ENCODE measurements around the gene ACTA2.

ACTA2 gene

DNA sequence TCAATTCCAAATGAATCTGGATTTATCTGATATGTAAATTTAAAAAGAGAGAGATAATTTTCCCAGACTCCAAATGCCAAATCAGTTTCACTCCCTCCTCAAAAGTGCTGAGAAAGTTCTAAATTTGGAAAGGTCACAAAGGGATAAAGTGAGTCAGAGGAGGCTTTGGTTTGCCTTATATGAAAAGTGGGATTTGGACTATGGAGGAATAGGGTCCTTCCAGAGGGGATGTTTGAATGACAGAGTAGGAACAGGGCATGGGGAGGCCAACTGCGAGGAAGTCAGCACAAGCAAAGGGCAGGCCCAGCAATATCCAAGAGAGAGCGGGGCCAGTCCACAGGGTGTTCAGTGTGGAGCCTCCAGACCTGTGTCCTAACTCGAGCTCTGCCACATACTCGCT is 28.2 kb upstream of the ACTA2 start:
- no peak for DNase-seq (ENCODE audit: low spot score)

DNA sequence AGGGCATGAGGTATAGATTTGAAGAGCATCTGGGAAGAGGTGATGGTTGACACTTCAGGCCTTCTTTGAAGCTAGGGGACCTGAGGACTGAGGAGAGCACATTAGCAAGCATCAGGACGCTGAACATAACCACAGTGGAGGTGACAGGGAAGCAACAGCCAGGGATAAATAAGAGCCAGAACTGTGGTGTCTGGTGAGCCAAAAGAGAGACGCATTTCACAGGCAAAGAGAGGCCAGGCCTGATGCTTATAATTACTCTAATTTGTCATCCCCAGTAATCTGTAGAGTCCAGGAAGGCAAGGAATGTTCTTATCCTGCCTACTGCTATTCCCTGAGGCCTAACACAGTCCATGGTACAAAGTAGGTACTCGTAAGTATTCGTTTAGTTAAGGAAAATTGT is 27.7 kb upstream of the ACTA2 start:
- no peak for DNase-seq (ENCODE audit: low spot score)

DNA sequence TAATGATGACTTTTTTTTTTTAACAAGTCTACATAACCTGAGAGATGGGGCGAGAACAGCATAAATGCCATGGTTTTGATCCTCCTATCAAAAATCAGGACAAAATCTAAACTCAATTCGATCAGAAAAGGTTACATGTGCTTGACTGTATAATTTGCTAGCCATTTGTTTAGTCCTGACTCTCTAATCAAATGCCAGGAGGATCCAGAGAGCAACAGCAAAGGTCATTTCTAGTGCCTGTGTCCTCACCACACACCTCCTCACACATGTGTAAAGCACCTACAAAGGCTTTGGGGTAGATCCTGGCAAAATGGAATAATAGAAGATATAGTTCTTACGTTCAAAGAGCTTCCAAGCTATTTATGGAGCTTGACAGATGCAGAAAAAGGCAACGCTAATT is 27.0 kb upstream of the ACTA2 start:
- DNase-seq (ENCODE audit: low spot score): no peak

DNA sequence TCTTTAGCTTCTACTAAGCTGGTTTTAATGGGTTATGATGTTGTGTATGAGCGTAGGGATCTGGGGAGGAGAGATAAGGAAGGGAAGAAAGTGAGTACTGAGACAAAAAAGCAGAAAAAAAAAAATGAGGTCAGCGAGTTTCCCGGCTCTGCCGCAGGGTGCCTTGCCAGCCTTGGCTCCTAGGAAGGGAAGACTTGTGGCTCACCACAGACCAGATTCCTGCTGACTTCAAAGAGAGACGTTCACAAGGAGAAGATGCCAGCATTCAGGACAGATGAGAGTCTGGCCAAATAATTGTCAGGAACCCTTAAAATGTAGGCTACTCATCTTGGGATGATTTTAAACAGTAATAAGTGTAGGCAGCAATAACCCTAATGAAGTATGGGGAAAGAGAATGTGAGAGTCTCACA is 26.6 kb upstream of the ACTA2 start:
- peak; percentile 94 for DNase-seq (ENCODE audit: low spot score)

DNA sequence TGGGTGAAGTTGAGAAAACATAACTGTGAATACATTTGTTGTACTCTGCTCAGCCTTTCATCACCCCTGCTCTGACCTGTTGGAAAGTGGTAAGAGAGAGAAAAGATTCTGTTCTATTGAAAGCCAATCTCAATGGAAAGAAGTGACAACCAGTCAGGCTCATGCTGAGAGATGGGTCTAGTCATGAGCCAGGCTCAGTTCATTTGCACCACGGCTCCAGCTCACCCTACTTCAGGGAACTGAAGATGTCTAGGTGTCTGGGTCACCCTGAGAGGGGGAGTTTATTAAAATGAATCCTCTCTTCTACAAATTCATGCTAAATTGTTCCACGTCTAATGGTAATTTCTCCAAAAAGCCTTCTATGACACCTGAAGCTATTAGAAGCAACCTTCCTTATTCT is 25.9 kb upstream of the ACTA2 start:
- no peak for DNase-seq (ENCODE audit: low spot score)

DNA sequence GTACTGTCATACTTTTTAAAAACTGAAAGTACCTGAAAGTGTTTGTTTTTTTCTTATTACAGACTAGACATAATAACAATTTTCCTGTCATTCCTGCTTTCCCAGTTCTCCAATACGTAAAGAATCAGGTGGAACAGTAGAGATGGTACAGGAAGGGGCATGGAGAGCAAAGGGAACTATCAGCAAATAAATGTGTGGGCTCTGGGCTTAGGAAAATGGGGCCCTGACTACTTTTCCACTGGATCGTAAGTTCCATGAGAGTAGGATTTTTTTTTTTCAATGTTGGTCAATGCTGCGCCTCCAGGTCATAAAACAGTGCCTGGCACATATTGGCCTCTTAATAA is 22.8 kb upstream of the ACTA2 start:
- DNase-seq (ENCODE audit: low spot score): no peak

- DNase-seq (ENCODE audit: low spot score): no peak
These were observed 22.1 kb upstream of the ACTA2 start for GRCh38 chr10:88974446-88975376.

GRCh38 chr10:88974012-88974411 is 21.4 kb upstream of the ACTA2 start:
- DNase-seq (ENCODE audit: low spot score): peak; percentile 38

- peak; percentile 42 for DNase-seq (ENCODE audit: low spot score)
These were observed 18.9 kb upstream of the ACTA2 start for GRCh38 chr10:88971221-88972061.

GRCh38 chr10:88968391-88968790 is 15.8 kb upstream of the ACTA2 start:
- DNase-seq (ENCODE audit: low spot score): peak; percentile 43

- DNase-seq (ENCODE audit: low spot score): no peak
These were observed 14.2 kb upstream of the ACTA2 start for GRCh38 chr10:88966797-88967196.

- DNase-seq (ENCODE audit: low spot score): no peak
These were observed 12.4 kb upstream of the ACTA2 start for GRCh38 chr10:88964869-88965415.

GRCh38 chr10:88964360-88964759 is 11.8 kb upstream of the ACTA2 start:
- no peak for DNase-seq (ENCODE audit: low spot score)

DNA sequence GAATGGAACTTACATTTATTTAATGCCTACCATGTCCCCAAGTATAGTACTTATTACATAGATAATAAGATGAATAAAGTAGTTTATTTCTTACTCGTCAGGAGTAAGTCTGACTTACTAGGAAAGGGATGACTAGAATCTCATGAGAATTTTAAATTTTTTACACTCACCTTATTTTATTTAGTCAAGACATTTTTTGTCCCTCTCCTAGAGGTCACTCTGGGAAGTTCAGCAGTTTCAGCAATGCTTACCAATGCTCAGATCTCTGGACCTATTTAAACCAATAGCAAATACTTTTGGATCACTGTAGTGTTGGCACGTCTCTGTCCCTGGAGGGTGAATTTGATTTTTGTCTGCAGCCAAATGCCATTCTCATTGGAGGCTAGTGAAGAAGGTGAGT is 10.7 kb upstream of the ACTA2 start:
- DNase-seq (ENCODE audit: low spot score): no peak

DNA sequence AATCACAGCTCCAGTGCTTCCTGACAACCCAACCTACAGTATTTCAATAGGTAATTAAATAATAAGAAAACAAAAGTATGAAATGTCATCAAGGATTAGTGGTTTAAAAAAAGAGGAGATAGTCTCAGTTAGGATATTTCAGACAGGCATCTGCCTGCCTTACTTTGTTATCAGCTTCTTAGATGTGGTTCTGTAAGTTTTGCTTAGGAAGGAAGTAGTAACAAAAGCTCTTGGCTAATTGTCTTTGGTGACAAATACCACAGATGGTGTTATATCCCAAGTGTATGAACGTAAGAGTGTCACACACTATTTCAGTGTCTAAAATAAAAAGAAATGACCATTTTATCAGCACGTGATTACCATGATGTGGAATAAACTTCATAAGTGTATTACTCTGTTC is 9.8 kb upstream of the ACTA2 start:
- DNase-seq (ENCODE audit: low spot score): no peak

DNA sequence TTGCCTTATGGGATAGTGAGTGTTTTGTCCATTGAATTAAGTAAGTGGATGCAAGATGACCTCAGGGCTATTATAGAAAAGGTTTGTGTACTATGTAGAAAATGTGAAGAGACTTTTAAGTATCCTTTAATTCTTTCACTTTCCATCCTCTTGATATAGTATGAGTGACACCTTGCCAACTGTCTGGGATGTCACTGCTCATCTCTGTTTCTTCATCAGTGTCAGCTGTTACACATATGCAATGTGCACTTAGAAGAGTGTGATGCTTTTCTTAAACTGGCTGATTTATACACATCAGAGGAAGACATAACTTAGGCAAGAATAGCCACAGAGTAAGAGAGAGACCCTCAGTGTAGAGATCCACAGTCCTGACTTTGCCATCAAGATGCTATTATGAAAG is 8.7 kb upstream of the ACTA2 start:
- no peak for DNase-seq (ENCODE audit: low spot score)

DNA sequence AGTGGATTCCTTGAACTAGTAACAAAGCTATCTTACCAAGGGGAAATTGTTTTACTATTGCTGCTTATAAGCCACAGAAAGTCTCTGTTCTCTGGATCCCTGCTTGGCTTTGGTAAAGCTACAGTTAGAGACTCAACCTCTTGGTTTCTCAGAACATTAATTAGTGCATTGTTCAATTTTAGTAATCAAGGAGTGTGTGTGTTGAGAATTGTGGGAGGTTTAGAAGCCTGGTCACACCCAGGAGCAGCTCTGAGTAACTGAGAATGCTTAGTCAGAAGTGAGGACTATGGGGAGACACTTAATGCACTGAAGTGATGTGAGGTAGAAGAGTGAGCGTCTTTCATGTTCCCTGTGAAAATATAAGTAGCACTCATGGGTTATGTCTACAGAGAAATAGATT is 8.2 kb upstream of the ACTA2 start:
- DNase-seq (ENCODE audit: low spot score): no peak

GRCh38 chr10:88958721-88959120 is 6.1 kb upstream of the ACTA2 start:
- DNase-seq (ENCODE audit: low spot score): no peak

GRCh38 chr10:88957381-88957780 is 4.8 kb upstream of the ACTA2 start:
- no peak for DNase-seq (ENCODE audit: low spot score)

- no peak for DNase-seq (ENCODE audit: low spot score)
These were observed 2.0 kb upstream of the ACTA2 start for GRCh38 chr10:88954458-88955083.

DNA sequence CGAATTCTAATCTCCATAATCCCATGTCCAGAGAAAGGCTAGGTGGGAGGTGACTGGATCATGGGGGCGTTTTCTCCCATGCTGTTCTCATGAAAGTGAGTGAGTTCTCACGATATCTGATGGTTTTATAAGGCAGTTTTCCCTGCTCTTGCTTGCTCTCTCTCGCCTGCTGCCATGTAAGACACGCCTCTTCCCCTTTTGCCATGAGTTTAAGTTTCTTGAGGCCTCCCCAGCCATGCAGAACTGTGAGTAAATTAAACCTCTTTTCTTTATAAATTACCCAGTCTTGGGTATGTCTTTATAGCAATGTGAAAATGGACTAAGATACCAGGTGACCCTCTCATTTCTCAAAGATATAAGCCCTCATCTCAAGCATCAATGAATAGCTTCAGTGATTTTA is 1.1 kb upstream of the ACTA2 start:
- DNase-seq (ENCODE audit: low spot score): no peak
